IMR-90 (cell line): ENCODE data around the gene ADGRA1. TPM values are rescaled to one million over a fixed set of nuclear protein-coding genes. Genes with fewer than 3 reads are reported as not detected.

Experiments used
- ATAC-seq: fragments of 200-7000 bp; cut with Tn5 transposase; 2 replicates; pipeline ENCODE4 v1.9.1; 2020; ENCODE audit warnings: low read depth, mild to moderate bottlenecking, moderate library complexity
- BruUV-seq: library from RNA; stranded (reverse); fragments of 400-500 nt; replicated peaks from 2 replicates; lab custom pipeline; 2021; lab: Mats Ljungman, UMichigan
- CTCF ChIA-PET: fragments of 300-600 bp; formaldehyde crosslinking; extraction: SDS; loops from one replicate; lab custom pipeline; 2021; ENCODE audit warnings: antibody characterized with exemption; lab: Yijun Ruan, JAX
- POLR2A ChIA-PET: fragments of 300-600 bp; sonication (Branson Sonifier 250); formaldehyde crosslinking; loops from one replicate; lab custom pipeline; 2022; ENCODE audit warnings: antibody characterized with exemption; ENCODE audit not compliant: unreplicated experiment; lab: Charles Lee
- DNase-seq: peaks from one replicate; pipeline ENCODE4 v3.0.0; 2013
- H2AFZ ChIP-seq: replicated peaks from 2 replicates; pipeline ENCODE3; 2013; ENCODE audit warnings: low read length, mild to moderate bottlenecking; ENCODE audit not compliant: poor library complexity
- H2AK5ac ChIP-seq: 2 replicates; pipeline ENCODE4 v1.6.1; 2013; ENCODE audit warnings: low read depth, low read length, inconsistent platforms
- H2AK9ac ChIP-seq: replicated peaks from 2 replicates; pipeline ENCODE3; 2013; ENCODE audit warnings: mild to moderate bottlenecking, low read depth, low read length, moderate library complexity; ENCODE audit not compliant: poor library complexity
- H2BK120ac ChIP-seq: 2 replicates; pipeline ENCODE4 v1.6.1; 2013; ENCODE audit warnings: low read depth, low read length, inconsistent platforms
- H2BK15ac ChIP-seq: 3 replicates; pipeline ENCODE4 v1.6.1; 2013; ENCODE audit warnings: low read depth, low read length, inconsistent platforms
- H2BK20ac ChIP-seq: 2 replicates; pipeline ENCODE4 v1.6.1; 2013; ENCODE audit warnings: low read depth, mild to moderate bottlenecking, inconsistent platforms, low read length, moderate library complexity
- H2BK5ac ChIP-seq: 2 replicates; pipeline ENCODE4 v1.6.1; 2013; ENCODE audit warnings: mild to moderate bottlenecking, low read depth, low read length, inconsistent platforms; ENCODE audit not compliant: poor library complexity, severe bottlenecking
- H3K14ac ChIP-seq: replicated peaks from 2 replicates; pipeline ENCODE4 v1.6.1; 2013; ENCODE audit warnings: low read depth, low read length, inconsistent platforms
- H3K18ac ChIP-seq: 2 replicates; pipeline ENCODE4 v1.6.1; 2013; ENCODE audit warnings: low read depth, low read length, control low read depth
- H3K23ac ChIP-seq: 2 replicates; pipeline ENCODE4 v1.6.1; 2013; ENCODE audit warnings: low read depth, low read length, inconsistent platforms
- H3K27ac ChIP-seq: 2 replicates; pipeline ENCODE4 v1.5.1; 2013; ENCODE audit warnings: mild to moderate bottlenecking, control low read depth, low read length; ENCODE audit not compliant: insufficient read depth
- H3K27me3 ChIP-seq: 2 replicates; pipeline ENCODE4 v1.6.1; 2013; ENCODE audit warnings: low read length; ENCODE audit not compliant: control insufficient read depth, insufficient read depth
- H3K36me3 ChIP-seq: 2 replicates; pipeline ENCODE4 v1.6.1; 2013; ENCODE audit warnings: low read length, mixed read lengths; ENCODE audit not compliant: control insufficient read depth, insufficient read depth
- H3K4ac ChIP-seq: 2 replicates; pipeline ENCODE4 v1.6.1; 2013; ENCODE audit warnings: low read depth, low read length, inconsistent platforms
- H3K4me1 ChIP-seq: 2 replicates; pipeline ENCODE4 v1.6.1; 2013; ENCODE audit warnings: low read length, mixed read lengths; ENCODE audit not compliant: control insufficient read depth, insufficient read depth
- H3K4me2 ChIP-seq: 2 replicates; pipeline ENCODE4 v1.6.1; 2013; ENCODE audit warnings: low read depth, mild to moderate bottlenecking, control low read depth, low read length, moderate library complexity
- H3K4me3 ChIP-seq: 2 replicates; pipeline ENCODE4 v1.5.1; 2013; ENCODE audit warnings: low read depth, mild to moderate bottlenecking, control low read depth, low read length, moderate library complexity; ENCODE audit not compliant: insufficient read depth
- H3K56ac ChIP-seq: 2 replicates; pipeline ENCODE4 v1.6.1; 2013; ENCODE audit warnings: low read length, inconsistent platforms; ENCODE audit not compliant: insufficient read depth; ENCODE audit errors: extremely low read depth
- H3K79me1 ChIP-seq, 2 experiments: 2 replicates each; pipeline ENCODE4 v1.6.1; 2013; ENCODE audit warnings: low read length in 2 of 2, inconsistent platforms in 1 of 2, low read depth in 1 of 2
- H3K9ac ChIP-seq: 2 replicates; pipeline ENCODE4 v1.6.1; 2013; ENCODE audit warnings: low read depth, low read length, control low read depth
- H3K9me1 ChIP-seq: 2 replicates; pipeline ENCODE4 v1.6.1; 2013; ENCODE audit warnings: low read length, inconsistent platforms; ENCODE audit not compliant: insufficient read depth
- H3K9me3 ChIP-seq: 2 replicates; pipeline ENCODE4 v1.6.1; 2013; ENCODE audit warnings: low read length; ENCODE audit not compliant: control insufficient read depth, insufficient read depth
- H4K20me1 ChIP-seq: 2 replicates; pipeline ENCODE4 v1.6.1; 2013; ENCODE audit warnings: low read length, inconsistent platforms; ENCODE audit not compliant: insufficient read depth
- H4K5ac ChIP-seq: 2 replicates; pipeline ENCODE4 v1.6.1; 2013; ENCODE audit warnings: mild to moderate bottlenecking, low read depth, low read length, control low read depth
- H4K8ac ChIP-seq, 2 experiments: 2 replicates each; pipeline ENCODE4 v1.6.1; 2013; ENCODE audit warnings: low read depth in 2 of 2, low read length in 2 of 2, control low read depth in 1 of 2, inconsistent platforms in 1 of 2
- H4K91ac ChIP-seq: 2 replicates; pipeline ENCODE4 v1.6.1; 2013; ENCODE audit warnings: low read depth, low read length, inconsistent platforms; ENCODE audit not compliant: insufficient read depth
- POLR2A ChIP-seq: IDR thresholded peaks from 2 replicates; pipeline ENCODE4 v1.6.1; 2012; ENCODE audit warnings: mild to moderate bottlenecking, low read depth, low read length
- RCOR1 ChIP-seq: IDR thresholded peaks from 2 replicates; pipeline ENCODE4 v1.6.1; 2012; ENCODE audit warnings: mild to moderate bottlenecking, low read length, improper control_type of control experiment; ENCODE audit not compliant: insufficient replicate concordance
- RFX5 ChIP-seq: IDR thresholded peaks from 2 replicates; pipeline ENCODE4 v1.8.0; 2012; ENCODE audit warnings: low read depth, mild to moderate bottlenecking, low read length, moderate library complexity
- WGBS, 2 experiments: methylation state at CpG; one replicate each; pipeline versions ENCODE4 v1.1.5 to v1.1.7; 2013; ENCODE audit warnings: missing lambda C conversion rate in 2 of 2; ENCODE audit not compliant: insufficient read length in 1 of 2; ENCODE audit errors: extremely low coverage in 2 of 2; 5-methylcytosine and 5-hydroxymethylcytosine counted together
- dilution Hi-C: fragments of 300-500 bp; cut with HindIII; formaldehyde crosslinking; loops from one replicate; pipeline ENCODE4 v1.14.3; 2018; ENCODE audit warnings: low sequenced_read_pairs; ENCODE audit not compliant: unreplicated experiment
- in situ Hi-C: fragments of 300-500 bp; cut with MboI; formaldehyde crosslinking; loops from 3 replicates; pipeline ENCODE4 v1.14.3; 2019; ENCODE audit warnings: low sequenced_read_pairs, inconsistent platforms, mixed read lengths
- intact Hi-C: fragments of 100-400 bp; cut with micrococcal nuclease; formaldehyde crosslinking; loops from 2 replicates; pipeline ENCODE4 v1.10.0; 2022
- polyA plus RNA-seq, 3 experiments: library from polyadenylated mRNA; depleted of rRNA; stranded (reverse); fragments of >200 nt; gene quantifications; 2 replicates each; pipeline ENCODE4 v1.2.3, GENCODE V29; 2012; ENCODE audit warnings: low replicate concordance in 1 of 3
- total RNA-seq: library from RNA; depleted of rRNA; stranded (reverse); fragments of >200 nt; gene quantifications from 2 replicates; pipeline ENCODE4 v1.2.3, GENCODE V29; 2012
- TF ChIP-seq, protein P1 (sequence below): fragments of 150-350 bp; IDR thresholded peaks from 2 replicates; pipeline ENCODE4 v1.6.1; 2017; ENCODE audit warnings: mild to moderate bottlenecking, antibody characterized with exemption, low read length, low read depth
- TF ChIP-seq, protein P2 (sequence below): conservative IDR thresholded peaks from 2 replicates; pipeline ENCODE4 v1.5.1; 2012; ENCODE audit warnings: mild to moderate bottlenecking, low read depth, low read length, improper control_type of control experiment

Gene ADGRA1
- total and polyA plus RNA-seq, 2 of the 4 experiments (the other 2 are of a cell fraction) = not detected

DNA sequence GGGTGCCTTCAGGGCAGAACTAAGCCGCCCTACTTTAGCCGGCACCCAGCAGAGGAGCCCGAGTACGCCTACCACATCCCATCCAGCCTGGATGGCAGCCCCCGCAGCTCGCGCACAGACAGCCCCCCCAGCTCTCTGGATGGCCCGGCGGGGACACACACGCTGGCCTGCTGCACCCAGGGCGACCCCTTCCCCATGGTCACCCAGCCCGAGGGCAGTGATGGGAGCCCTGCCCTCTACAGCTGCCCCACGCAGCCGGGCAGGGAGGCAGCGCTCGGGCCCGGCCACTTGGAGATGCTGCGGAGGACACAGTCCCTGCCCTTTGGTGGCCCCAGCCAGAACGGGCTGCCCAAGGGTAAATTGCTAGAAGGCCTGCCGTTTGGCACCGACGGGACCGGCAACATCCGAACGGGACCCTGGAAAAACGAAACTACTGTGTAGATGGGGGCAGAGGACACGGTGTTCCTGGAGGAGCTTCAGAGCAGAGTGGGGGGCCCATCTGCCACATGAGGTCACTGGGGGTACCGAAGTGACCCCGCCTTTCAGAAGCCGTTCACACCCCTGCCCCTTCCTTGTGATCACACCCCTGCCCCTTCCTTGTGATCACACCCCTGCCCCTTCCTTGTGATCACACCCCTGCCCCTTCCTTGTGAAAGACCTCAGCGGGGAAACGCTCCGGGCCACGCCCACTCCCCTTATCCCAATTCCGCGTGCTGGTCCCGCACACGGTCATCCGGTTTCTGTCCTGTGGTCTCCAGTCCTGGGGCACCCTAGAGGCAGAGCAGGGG lies 41.5 kb downstream of the ADGRA1 start:
- POLR2A ChIA-PET = no interaction called here
- no peak overlapping the region for H2BK5ac ChIP-seq
- CTCF ChIA-PET = no interaction called here
- dilution Hi-C loops (no loop called here), intact Hi-C loops (no loop called here), in situ Hi-C loops (loop anchor here (25.0 kb wide), 1 partner anchor 467 kb away; no protein-coding TSS in a partner anchor)
- H3K56ac ChIP-seq = no peak overlapping the region
- H3K9ac ChIP-seq = no peak overlapping the region
- no peaks in the 10 kb centered on the region for H3K4me1 ChIP-seq
- no peak overlapping the region for H3K18ac ChIP-seq
- 81% methylated on average over 17 of the region's 39 CpGs; no CpG with 5 or more reads in 1 of the 2 experiments for WGBS, 2 experiments
- H2BK15ac ChIP-seq = no peak overlapping the region
- no peak overlapping the region for H2BK20ac ChIP-seq
- no peak overlapping the region for H4K8ac ChIP-seq
- DNase-seq (no peak), ATAC-seq (no peak)
- H4K20me1 ChIP-seq = no peaks in the 10 kb centered on the region
- peaks cover 1% of the 10 kb centered on the region; the same call in 1 of the 2 replicates for H3K9me3 ChIP-seq
- H3K23ac ChIP-seq = no peak overlapping the region
- H3K27me3 ChIP-seq = no peaks in the 10 kb centered on the region; the same call in 1 of the 2 replicates
- no peak overlapping the region for H3K27ac ChIP-seq
- no peak overlapping the region for H4K91ac ChIP-seq
- no peak overlapping the region for H4K5ac ChIP-seq
- BruUV-seq = no TSS peak
- H3K4me2 ChIP-seq = no peak overlapping the region
- H3K4me3 ChIP-seq = no peak overlapping the region
- no peaks in the 10 kb centered on the region for H3K36me3 ChIP-seq
- H3K14ac ChIP-seq = no peak overlapping the region
- H3K9me1 ChIP-seq = no peaks in the 10 kb centered on the region
- H3K4ac ChIP-seq = no peak overlapping the region
- no peak overlapping the region for H2AFZ ChIP-seq
- H3K79me1 ChIP-seq = no peaks in the 10 kb centered on the region
- H2BK120ac ChIP-seq = no peak overlapping the region
- no peak overlapping the region for H2AK5ac ChIP-seq
- H2AK9ac ChIP-seq = no peak overlapping the region
- TF ChIP-seq, protein P1, sequence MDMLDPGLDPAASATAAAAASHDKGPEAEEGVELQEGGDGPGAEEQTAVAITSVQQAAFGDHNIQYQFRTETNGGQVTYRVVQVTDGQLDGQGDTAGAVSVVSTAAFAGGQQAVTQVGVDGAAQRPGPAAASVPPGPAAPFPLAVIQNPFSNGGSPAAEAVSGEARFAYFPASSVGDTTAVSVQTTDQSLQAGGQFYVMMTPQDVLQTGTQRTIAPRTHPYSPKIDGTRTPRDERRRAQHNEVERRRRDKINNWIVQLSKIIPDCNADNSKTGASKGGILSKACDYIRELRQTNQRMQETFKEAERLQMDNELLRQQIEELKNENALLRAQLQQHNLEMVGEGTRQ = no peak
- TF ChIP-seq POLR2A = no peak
- TF ChIP-seq RFX5 = no peak
- TF ChIP-seq, protein P2, sequence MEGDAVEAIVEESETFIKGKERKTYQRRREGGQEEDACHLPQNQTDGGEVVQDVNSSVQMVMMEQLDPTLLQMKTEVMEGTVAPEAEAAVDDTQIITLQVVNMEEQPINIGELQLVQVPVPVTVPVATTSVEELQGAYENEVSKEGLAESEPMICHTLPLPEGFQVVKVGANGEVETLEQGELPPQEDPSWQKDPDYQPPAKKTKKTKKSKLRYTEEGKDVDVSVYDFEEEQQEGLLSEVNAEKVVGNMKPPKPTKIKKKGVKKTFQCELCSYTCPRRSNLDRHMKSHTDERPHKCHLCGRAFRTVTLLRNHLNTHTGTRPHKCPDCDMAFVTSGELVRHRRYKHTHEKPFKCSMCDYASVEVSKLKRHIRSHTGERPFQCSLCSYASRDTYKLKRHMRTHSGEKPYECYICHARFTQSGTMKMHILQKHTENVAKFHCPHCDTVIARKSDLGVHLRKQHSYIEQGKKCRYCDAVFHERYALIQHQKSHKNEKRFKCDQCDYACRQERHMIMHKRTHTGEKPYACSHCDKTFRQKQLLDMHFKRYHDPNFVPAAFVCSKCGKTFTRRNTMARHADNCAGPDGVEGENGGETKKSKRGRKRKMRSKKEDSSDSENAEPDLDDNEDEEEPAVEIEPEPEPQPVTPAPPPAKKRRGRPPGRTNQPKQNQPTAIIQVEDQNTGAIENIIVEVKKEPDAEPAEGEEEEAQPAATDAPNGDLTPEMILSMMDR = no peak
- TF ChIP-seq RCOR1 = no peak
